GM21786 (cell line): ENCODE measurements around the gene ZSWIM6.

Experiments used
- ATAC-seq: cut with Tn5 transposase; IDR thresholded peaks from one replicate; pipeline ENCODE4 v1.9.1; 2021; ENCODE audit not compliant: unreplicated experiment

Gene ZSWIM6

DNA sequence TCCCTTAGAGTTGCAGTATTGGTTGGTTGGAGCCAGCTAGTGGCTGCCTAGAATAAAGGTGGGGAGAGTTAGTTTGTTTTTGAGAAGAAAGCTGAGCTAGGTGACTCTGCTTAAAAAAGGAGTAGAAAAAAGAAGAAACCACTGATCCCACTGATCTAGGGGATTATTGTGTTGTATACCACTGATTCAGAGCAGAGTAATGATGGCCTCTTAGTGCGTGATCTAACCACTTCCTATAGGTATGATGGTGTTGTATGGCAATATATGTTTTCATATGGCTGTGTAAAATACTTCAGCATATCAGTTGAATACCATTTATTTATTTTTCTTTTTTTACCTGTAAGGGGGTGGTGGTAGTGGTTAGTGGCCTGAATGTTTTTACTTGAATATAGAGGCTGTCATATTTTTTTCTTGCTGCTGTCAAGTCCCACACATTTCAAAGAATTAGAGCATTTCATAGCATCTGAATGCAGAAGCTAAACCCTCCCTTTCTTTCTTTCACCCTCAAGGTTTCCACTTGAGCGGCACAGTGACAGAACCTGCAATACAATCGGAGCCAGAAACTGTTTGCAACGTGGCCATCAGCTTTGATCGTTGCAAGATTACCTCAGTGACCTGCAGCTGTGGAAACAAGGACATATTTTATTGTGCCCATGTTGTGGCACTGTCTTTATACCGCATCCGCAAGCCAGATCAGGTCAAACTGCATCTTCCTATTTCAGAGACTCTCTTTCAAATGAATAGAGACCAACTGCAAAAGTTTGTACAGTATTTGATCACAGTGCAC, 140.3 kb downstream of the ZSWIM6 start:
- ATAC-seq, result no peak

GRCh38 chr5:61474746-61475145, 142.7 kb downstream of the ZSWIM6 start:
- no peak for ATAC-seq

- no peak for ATAC-seq
Measured at GRCh38 chr5:61477788-61478187, 145.7 kb downstream of the ZSWIM6 start.

DNA sequence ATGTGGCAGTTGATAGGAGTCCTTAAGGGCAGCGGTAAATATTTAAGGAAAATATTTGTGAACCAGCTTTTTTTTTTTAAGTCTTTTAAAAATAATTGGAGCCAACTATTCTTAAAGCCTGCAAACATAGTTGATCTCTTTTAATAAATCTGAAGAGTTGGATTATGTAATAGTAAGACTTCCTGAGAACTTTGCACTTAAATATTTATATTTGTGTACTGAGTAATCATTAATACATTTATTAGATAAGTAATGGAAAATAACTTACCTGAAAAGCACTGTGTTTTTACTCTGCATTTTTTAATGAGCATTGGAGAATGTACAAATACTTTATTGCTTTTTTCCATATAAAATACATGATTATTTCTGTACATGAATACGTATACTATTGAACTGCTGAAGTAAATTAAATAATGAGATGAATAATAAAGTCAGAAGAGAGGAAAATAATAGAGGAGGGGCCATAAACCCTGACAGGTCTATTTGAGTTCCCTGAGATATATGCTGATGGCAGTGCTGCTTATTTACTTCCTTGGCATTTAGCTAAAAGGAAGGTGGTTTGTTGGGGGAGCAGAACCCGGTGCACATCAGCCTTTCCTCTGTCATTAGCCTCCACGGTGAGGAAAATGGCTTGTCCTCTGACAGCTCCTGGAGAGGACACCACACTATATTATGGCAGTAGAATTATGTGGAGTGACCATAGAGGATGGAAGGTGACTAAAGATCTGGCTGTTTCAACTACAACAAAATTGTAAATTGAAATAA, 148.0 kb downstream of the ZSWIM6 start:
- ATAC-seq, result no peak

DNA sequence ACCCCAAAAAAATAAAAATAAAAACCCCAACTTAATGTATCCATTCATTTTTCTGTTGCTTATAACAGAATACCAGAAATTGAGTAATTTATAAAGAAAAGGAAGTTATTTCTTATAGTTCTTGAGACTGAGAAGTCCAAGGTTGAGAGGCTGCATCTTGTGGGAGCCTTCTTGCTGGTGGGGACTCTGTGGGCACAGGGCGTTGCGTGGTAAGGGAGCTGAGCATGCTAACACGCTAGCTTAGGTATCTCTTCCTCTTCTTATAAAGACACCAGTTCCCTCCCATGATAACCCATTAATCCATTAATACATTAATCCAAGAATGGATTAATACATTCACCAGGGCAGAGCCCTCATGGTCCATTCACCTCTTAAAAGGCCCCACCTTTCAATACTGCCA, 150.9 kb downstream of the ZSWIM6 start:
- ATAC-seq, result no peak

DNA sequence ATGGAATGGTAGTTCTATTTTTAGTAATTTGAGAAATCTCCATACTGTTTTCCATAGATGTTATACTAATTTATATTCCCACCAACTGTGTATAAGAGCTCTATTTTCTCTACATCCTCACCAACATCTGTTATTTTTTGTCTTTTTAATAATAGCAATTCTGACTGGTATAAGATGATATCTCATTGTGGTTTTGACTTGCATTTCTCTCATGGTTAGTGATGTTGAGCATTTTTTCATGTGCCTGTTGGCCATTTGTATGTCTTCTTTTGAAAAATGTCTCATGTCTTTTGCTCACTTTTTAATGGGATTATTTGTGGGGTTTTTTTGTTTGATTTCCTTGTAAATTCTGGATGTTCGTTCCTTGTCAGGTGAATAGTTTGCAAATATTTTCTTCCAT, 154.4 kb downstream of the ZSWIM6 start:
- ATAC-seq, result no peak

DNA sequence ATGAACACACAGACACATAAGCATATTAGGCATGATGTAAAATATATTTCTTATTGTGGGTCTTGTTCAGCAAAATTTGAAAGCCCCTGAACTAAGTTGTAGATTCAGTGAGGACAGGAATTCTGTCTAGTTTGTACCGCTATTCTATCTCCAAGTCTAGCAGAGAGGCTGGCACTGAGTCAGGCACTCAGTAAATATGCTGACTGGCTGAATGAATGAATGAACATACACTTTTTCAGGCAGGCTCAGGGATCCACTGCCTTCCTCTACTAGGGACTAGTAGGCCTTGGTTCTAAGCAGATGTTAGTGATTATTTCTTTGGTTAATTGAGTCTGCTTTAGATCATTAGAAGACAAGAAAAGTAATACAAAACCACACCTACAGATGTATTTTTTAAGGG, 157.5 kb downstream of the ZSWIM6 start:
- no peak for ATAC-seq

- no peak for ATAC-seq
Measured at GRCh38 chr5:61491861-61492260, 159.8 kb downstream of the ZSWIM6 start.

DNA sequence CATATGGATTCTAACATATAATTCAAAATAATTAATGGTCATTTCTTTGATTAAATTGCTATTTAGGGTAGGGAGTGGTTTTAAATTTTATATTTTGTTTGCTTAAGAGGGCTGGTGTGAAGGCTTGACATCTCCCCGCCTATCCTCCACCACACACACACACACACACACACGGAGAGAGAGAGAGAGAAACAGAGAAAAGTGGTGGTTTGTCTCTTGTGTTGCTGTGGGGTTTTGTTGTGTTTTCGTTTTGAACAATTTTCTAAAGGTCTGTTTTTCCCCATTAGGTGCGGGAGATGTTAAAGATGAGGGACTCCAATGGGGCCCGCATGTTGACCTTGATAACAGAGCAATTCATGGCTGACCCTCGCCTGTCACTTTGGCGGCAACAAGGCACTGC, 161.9 kb downstream of the ZSWIM6 start:
- ATAC-seq, result no peak

- no peak for ATAC-seq
Measured at GRCh38 chr5:61496446-61496845, 164.4 kb downstream of the ZSWIM6 start.

DNA sequence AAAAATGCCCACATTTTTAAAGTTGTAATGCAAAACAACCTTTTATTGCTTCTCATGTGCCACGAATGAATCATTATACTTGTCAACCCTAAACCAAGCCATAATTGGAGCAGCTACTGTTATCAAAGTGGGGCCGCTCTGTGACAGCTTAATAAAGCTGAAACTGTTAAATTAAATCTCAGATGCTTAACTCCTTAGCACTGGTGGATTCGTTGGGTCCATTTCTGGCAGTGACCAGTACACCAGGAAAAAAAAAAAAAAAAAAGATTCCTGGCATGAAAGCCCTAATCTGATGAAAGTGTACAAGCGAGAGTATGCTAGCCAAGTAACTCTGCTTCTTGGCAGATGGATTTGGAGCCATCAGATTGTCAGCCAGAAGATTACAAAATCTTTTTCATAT, 164.8 kb downstream of the ZSWIM6 start:
- ATAC-seq, result no peak

GRCh38 chr5:61498121-61498520, 166.1 kb downstream of the ZSWIM6 start:
- ATAC-seq, result no peak

DNA sequence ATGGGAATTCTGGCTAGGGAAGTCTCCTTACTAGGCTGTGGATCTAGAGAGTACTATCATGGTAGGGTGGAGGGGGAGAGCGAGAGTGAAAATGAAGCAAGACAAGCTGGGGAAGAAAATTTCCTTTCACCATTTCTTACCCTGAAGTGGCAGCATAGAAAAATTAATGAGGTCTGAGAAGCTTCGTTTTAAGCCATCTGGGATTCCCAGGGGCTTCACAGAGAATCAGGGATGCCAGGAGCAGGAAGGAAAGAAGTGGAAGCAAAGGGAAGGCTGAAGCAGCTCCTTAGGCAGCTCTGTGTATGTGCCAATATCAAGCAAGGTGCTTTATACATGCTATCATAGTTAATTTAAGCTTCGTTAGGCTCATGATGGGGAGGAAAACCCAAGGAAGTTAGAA, 169.9 kb downstream of the ZSWIM6 start:
- no peak for ATAC-seq

- no peak for ATAC-seq
Measured at GRCh38 chr5:61504143-61504770, 172.2 kb downstream of the ZSWIM6 start.

GRCh38 chr5:61505281-61505680, 173.2 kb downstream of the ZSWIM6 start:
- no peak for ATAC-seq

DNA sequence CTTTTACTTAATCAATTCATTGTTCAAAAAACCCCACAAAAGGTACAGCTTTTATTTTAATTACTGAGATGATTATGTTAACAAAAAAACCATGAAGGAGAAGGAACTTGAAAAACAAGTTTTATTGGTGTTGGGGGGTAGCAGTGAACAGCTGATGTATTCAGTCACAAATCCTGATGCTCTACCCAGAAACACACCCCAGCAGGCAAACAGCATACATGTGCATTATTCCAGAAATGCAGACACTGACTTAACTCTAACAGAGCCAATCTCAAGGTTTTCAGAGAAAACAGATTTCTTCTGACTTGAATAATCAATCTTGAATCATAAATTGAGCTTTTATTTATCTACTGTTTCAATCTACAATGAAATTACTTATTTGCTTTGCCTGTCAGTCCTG, 175.2 kb downstream of the ZSWIM6 start:
- ATAC-seq, result no peak

GRCh38 chr5:61516946-61517345, 184.9 kb downstream of the ZSWIM6 start:
- ATAC-seq, result no peak

DNA sequence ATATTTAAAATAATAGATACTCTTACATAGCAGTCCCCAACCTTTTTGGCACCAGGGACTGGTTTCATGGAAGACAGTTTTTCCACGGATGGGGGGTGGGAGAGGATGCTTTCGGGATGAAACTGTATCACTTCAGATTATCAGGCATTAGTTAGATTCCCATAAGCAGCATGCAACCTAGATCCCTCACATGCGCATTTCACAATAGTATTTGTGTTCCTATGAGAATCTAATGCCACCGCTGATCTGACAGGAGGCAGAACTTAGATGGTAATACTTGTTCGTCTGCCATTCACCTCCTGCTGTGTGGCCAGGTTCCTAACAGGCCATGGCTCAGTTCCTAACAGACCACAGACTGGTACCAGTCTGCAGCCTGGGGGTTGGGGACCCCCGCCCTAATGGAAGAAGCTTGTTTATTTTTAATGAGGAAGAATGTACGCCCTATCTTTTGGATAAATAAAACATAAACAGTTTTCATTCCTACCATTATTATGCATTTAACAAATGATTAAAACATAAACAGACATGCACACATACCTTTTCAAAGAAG, 187.7 kb downstream of the ZSWIM6 start:
- ATAC-seq, result no peak

DNA sequence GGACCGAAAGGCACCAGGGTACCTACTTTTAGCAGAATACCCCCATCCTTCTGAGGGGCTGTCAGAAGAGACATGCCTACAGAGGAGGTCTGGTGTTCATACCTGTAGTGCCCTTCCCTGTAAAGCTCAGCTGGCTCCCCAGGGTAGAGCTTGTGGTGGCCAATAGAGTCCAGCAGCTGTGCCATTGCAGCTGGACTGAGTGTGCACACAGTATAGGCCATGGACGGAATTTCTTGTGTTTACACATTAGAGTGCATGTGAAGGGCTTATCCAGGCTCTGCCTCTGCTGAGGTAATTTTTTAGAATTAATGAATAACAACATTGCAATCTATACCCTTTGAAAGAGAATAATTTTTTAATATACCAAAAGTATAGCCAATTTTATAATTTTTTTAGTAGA, 191.0 kb downstream of the ZSWIM6 start:
- no peak for ATAC-seq

GRCh38 chr5:61523997-61524396, 191.9 kb downstream of the ZSWIM6 start:
- ATAC-seq, result no peak

- no peak for ATAC-seq
Measured at GRCh38 chr5:61525512-61526206, 193.6 kb downstream of the ZSWIM6 start.
